Endometrial microvascular endothelial cells (primary cell): ENCODE results near the gene P2RY8. TPM values are rescaled to one million over a fixed set of nuclear protein-coding genes. Genes with fewer than 3 reads are reported as not detected.
"Not testable (repeated sequence)": the region's sequence is repeated elsewhere in the genome, so short reads cannot be mapped to it uniquely, and the experiment has no call there.

Experiments used
- in situ Hi-C: cut with HindIII; loops from 2 replicates; pipeline ENCODE4 v1.10.0; 2017; ENCODE audit warnings: low sequenced_read_pairs, low pct_unique_long_range_greater_than_20kb; ENCODE audit errors: inconsistent ontology term
- total RNA-seq: library from RNA; depleted of rRNA; stranded (reverse); fragments of >200 nt; gene quantifications from one replicate; pipeline ENCODE4 v1.2.3, GENCODE V29; 2015; ENCODE audit errors: inconsistent ontology term

Gene P2RY8
- total RNA-seq, 1 donor from 2014 or later = not detected

GRCh38 chrX:1476682-1477081 lies 60.3 kb downstream of the P2RY8 start:
- in situ Hi-C loops = no loop called here

- in situ Hi-C loops = no loop called here
These were observed 61.1 kb downstream of the P2RY8 start for GRCh38 chrX:1475881-1476280.

- in situ Hi-C loops = no loop called here
These were observed 61.5 kb downstream of the P2RY8 start for GRCh38 chrX:1475481-1475880.

- in situ Hi-C loops = not testable (repeated sequence)
These were observed 62.4 kb downstream of the P2RY8 start for GRCh38 chrX:1474593-1474992.

- in situ Hi-C loops = no loop called here
These were observed 64.0 kb downstream of the P2RY8 start for GRCh38 chrX:1472975-1473374.

GRCh38 chrX:1468250-1468772 lies 68.7 kb downstream of the P2RY8 start:
- in situ Hi-C loops = no loop called here

GRCh38 chrX:1466971-1467561 lies 69.9 kb downstream of the P2RY8 start:
- in situ Hi-C loops = no loop called here

GRCh38 chrX:1466232-1466661 lies 70.7 kb downstream of the P2RY8 start:
- in situ Hi-C loops = no loop called here

- in situ Hi-C loops = no loop called here
These were observed 71.4 kb downstream of the P2RY8 start for GRCh38 chrX:1465286-1466231.

- in situ Hi-C loops = no loop called here
These were observed 72.1 kb downstream of the P2RY8 start for GRCh38 chrX:1464971-1465285.

- in situ Hi-C loops = no loop called here
These were observed 72.7 kb downstream of the P2RY8 start for GRCh38 chrX:1464041-1464970.

- in situ Hi-C loops = no loop called here
These were observed 73.4 kb downstream of the P2RY8 start for GRCh38 chrX:1463581-1463980.

- in situ Hi-C loops = no loop called here
These were observed 74.3 kb downstream of the P2RY8 start for GRCh38 chrX:1462596-1463251.

- in situ Hi-C loops = no loop called here
These were observed 74.9 kb downstream of the P2RY8 start for GRCh38 chrX:1462110-1462509.

- in situ Hi-C loops = no loop called here
These were observed 81.1 kb downstream of the P2RY8 start for GRCh38 chrX:1455948-1456280.

GRCh38 chrX:1453951-1454785 lies 82.8 kb downstream of the P2RY8 start:
- in situ Hi-C loops = no loop called here

GRCh38 chrX:1453395-1453783 lies 83.6 kb downstream of the P2RY8 start:
- in situ Hi-C loops = no loop called here
